OCI-LY3 (cell line): Measurements from ENCODE around the gene ARID1B.

Experiments
- H2AFZ ChIP-seq: fragments of 200-600, 300-600 bp; shearing (Covaris generic); 2 replicates; pipeline ENCODE4 v1.6.0; 2014; ENCODE audit warnings: antibody characterized with exemption, low read depth, low read length
- H3K27ac ChIP-seq: fragments of 200-600, 300-600 bp; sonication (generic); 2 replicates; pipeline ENCODE4 v1.5.1; 2014; ENCODE audit warnings: mild to moderate bottlenecking, low read length, moderate library complexity, mixed read lengths
- H3K27me3 ChIP-seq: fragments of 200-600, 300-600 bp; sonication (generic); 2 replicates; pipeline ENCODE4 v1.6.1; 2014; ENCODE audit warnings: low read depth, low read length, mixed read lengths
- H3K36me3 ChIP-seq: fragments of 200-600, 300-600 bp; sonication (generic); replicated peaks from 2 replicates; pipeline ENCODE3; 2014; ENCODE audit warnings: low read depth, low read length, mixed read lengths
- H3K4me1 ChIP-seq: fragments of 300-600, 200-600 bp; sonication (generic); 2 replicates; pipeline ENCODE4 v1.6.1; 2014; ENCODE audit warnings: low read length, mixed read lengths
- H3K4me2 ChIP-seq: fragments of 200-600, 300-600 bp; sonication (generic); 2 replicates; pipeline ENCODE4 v1.6.1; 2014; ENCODE audit warnings: low read length, mixed read lengths
- H3K4me3 ChIP-seq: fragments of 300-600, 200-600 bp; sonication (generic); 2 replicates; pipeline ENCODE4 v1.5.1; 2014; ENCODE audit warnings: antibody characterized with exemption, mild to moderate bottlenecking, low read length, moderate library complexity
- H3K79me2 ChIP-seq: fragments of 300-600, 200-600 bp; shearing (Covaris generic); 2 replicates; pipeline ENCODE4 v1.6.1; 2014; ENCODE audit warnings: mild to moderate bottlenecking, low read length, mixed read lengths
- H3K9ac ChIP-seq: fragments of 300-600, 200-600 bp; shearing (Covaris generic); 2 replicates; pipeline ENCODE4 v1.6.0; 2014; ENCODE audit warnings: mild to moderate bottlenecking, low read length, moderate library complexity
- H3K9me3 ChIP-seq: fragments of 200-600, 300-600 bp; shearing (Covaris generic); 2 replicates; pipeline ENCODE4 v1.6.1; 2014; ENCODE audit warnings: low read length, mixed read lengths; ENCODE audit not compliant: insufficient read depth
- H4K20me1 ChIP-seq: fragments of 200-600, 300-600 bp; sonication (generic); 2 replicates; pipeline ENCODE4 v1.6.1; 2016; ENCODE audit warnings: low read length, mixed read lengths; ENCODE audit not compliant: insufficient read depth
- EZH2phosphoT487 ChIP-seq: fragments of 200-600 bp; shearing (Covaris generic); IDR thresholded peaks from 2 replicates; pipeline ENCODE4 v1.6.1; 2018; ENCODE audit warnings: antibody characterized with exemption, mixed run types, low read depth
- TF ChIP-seq, protein P1 (sequence below): fragments of 200-600, 300-600 bp; sonication (generic); IDR thresholded peaks from 2 replicates; pipeline ENCODE4 v1.5.1; 2014; ENCODE audit warnings: antibody characterized with exemption, low read length, low read depth

ARID1B gene

DNA sequence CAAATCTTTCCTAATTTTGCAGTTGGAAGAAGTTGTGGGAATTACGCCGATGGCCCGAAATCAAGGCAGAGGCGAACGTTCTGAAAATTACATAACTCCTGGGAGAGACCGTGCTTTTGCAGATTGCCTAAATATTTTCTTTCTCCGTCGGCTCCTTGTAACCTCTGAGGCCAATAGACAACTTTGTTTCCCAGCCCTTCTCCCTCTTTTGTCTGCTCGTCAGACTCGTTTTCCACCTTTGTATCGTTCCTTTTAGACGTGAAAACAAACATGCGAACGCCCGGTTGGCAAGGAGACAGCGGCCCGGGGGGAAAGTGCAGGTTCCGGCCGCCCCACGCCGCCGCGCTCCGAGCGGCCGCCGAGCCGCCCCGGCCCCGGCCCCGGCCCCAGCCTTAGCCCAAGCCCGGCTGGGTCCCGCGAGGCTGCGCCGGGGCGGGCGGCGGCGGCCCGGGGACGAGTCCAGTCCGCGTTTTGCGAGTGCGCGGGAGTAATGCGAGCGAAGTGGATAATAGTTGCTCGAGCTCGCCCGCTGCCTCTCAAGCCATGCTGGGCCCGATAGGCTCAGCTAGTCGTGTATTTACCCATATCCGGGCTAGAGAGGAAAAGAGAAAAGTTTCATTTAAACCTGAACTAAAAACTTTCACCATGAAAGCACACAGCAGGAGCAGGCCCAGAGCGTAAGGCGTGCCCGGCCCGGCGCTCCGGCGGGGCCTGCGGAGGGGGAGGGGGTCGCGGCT lies at the start of gene ARID1B:
ARID1B (plus strand) TSS at position 539 of the 737 bp plus-strand sequence. CDS start 303 bp downstream, outside the sequence.
- H3K9me3 ChIP-seq = no peaks in the 10 kb centered on the region
- H3K27me3 ChIP-seq = peaks cover 12% of the 10 kb centered on the region
- peaks cover 38% of the 10 kb centered on the region for H3K4me1 ChIP-seq
- no peaks in the 10 kb centered on the region for H3K36me3 ChIP-seq
- H3K4me2 ChIP-seq = peak within 1 kb of the TSS; percentile 97
- peak within 1 kb of the TSS; percentile 93 for H3K4me3 ChIP-seq
- H4K20me1 ChIP-seq = peaks cover 6% of the 10 kb centered on the region
- peak within 1 kb of the TSS; percentile 96 for H3K27ac ChIP-seq
- H2AFZ ChIP-seq = peak within 1 kb of the TSS; percentile 67; the same call in 1 of the 2 replicates
- no peak for TF ChIP-seq EZH2phosphoT487
- TF ChIP-seq, protein P1, sequence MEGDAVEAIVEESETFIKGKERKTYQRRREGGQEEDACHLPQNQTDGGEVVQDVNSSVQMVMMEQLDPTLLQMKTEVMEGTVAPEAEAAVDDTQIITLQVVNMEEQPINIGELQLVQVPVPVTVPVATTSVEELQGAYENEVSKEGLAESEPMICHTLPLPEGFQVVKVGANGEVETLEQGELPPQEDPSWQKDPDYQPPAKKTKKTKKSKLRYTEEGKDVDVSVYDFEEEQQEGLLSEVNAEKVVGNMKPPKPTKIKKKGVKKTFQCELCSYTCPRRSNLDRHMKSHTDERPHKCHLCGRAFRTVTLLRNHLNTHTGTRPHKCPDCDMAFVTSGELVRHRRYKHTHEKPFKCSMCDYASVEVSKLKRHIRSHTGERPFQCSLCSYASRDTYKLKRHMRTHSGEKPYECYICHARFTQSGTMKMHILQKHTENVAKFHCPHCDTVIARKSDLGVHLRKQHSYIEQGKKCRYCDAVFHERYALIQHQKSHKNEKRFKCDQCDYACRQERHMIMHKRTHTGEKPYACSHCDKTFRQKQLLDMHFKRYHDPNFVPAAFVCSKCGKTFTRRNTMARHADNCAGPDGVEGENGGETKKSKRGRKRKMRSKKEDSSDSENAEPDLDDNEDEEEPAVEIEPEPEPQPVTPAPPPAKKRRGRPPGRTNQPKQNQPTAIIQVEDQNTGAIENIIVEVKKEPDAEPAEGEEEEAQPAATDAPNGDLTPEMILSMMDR = no peak
- H3K79me2 ChIP-seq = peaks cover 46% of the 10 kb centered on the region
- peak within 1 kb of the TSS; percentile 93 for H3K9ac ChIP-seq

DNA sequence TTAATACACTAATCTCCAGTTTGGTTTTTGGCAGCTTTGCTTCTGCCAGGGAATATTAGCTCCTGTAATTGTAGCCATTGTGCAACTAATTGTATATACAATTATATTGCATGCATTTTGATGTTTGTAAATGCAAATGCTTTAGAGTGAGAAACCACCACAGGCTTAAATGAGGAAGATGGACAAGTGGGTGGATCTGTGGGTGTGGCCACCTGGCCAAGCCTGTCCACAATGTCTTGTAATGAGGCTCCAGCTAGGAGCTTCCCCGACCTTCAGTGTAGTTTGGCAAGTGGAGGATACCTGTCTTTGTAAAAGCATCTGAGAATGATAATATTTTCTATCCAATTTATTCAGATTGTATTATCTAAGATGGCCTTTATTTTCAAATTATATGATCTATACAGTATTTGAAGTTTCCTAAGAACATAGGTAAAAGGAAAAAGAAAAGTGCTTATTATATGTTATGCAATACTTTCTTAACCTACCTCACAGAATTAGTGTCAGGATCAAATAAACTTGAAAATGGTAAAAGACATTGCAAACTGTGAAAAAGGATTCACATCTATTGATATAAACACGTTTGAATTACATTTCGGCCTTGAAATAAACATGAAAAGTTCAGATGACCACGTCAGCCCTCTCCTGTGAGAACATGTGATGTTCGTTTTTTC lies 49.3 kb upstream of the ARID1B start:
- Histone ChIP-seq H3K9me3 (no peaks in the 10 kb centered on the region), H3K9ac (no peak overlapping the region), H2AFZ (no peak overlapping the region), H4K20me1 (no peaks in the 10 kb centered on the region), H3K27ac (no peak overlapping the region), H3K79me2 (no peaks in the 10 kb centered on the region), H3K4me3 (no peak overlapping the region), H3K4me1 (peaks cover 8% of the 10 kb centered on the region), H3K36me3 (no peaks in the 10 kb centered on the region), H3K4me2 (no peak overlapping the region), H3K27me3 (no peaks in the 10 kb centered on the region)
- TF ChIP-seq EZH2phosphoT487 = no peak
- TF ChIP-seq, protein P1 = no peak

DNA sequence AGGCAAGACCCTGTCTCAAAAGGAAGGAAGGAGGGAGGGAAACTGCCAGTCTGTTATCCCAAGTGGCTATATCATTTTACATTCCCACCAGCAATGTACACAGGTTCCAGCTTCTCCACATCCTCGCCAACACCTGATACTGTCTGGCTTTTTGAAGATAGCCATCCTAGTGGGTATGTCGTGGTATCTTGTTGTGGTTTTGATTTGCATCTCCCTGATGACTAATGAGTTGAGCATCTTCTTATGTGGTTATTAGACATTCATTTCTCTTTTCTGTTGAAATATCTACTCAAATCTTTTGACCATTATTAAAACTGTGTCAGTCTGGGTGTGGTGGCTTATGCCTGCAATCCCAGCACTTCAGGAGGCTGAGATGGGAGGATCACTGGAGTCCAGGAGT lies 47.9 kb upstream of the ARID1B start:
- Histone ChIP-seq H3K79me2 (no peaks in the 10 kb centered on the region), H3K4me2 (no peak overlapping the region; the same call in 1 of the 2 replicates), H3K9ac (no peak overlapping the region), H3K4me3 (no peak overlapping the region), H2AFZ (no peak overlapping the region), H3K9me3 (no peaks in the 10 kb centered on the region), H3K4me1 (peaks cover 8% of the 10 kb centered on the region), H3K36me3 (no peaks in the 10 kb centered on the region), H4K20me1 (no peaks in the 10 kb centered on the region), H3K27ac (no peak overlapping the region), H3K27me3 (no peaks in the 10 kb centered on the region)
- no peak for TF ChIP-seq EZH2phosphoT487
- TF ChIP-seq, protein P1 = no peak

DNA sequence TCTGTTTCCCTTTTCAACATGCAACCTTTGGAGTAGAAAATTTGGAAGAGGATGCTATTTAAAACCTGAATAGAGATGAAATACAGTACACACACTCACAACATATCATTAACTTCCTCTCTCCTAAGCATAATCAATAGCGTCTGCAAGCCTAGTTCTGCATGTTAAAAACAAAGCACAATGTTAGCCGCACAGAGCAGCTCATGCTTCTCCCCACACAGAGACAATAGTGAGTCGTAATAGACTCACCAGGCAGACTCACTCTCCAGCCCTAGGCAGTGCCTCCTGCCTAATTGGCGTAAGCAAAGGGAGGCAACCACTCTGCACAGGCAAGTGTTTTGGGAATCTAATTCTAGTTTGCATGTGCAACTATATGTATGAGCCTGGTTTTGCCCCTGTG lies 45.8 kb upstream of the ARID1B start:
- Histone ChIP-seq H3K27ac (no peak overlapping the region), H3K4me2 (no peak overlapping the region), H3K79me2 (no peaks in the 10 kb centered on the region), H2AFZ (no peak overlapping the region), H3K27me3 (no peaks in the 10 kb centered on the region), H3K36me3 (no peaks in the 10 kb centered on the region), H4K20me1 (no peaks in the 10 kb centered on the region), H3K9ac (no peak overlapping the region), H3K4me3 (no peak overlapping the region), H3K4me1 (peaks cover 8% of the 10 kb centered on the region), H3K9me3 (no peaks in the 10 kb centered on the region)
- no peak for TF ChIP-seq EZH2phosphoT487
- TF ChIP-seq, protein P1 = no peak
